ENCODE data around the gene CLDN8.

DNA sequence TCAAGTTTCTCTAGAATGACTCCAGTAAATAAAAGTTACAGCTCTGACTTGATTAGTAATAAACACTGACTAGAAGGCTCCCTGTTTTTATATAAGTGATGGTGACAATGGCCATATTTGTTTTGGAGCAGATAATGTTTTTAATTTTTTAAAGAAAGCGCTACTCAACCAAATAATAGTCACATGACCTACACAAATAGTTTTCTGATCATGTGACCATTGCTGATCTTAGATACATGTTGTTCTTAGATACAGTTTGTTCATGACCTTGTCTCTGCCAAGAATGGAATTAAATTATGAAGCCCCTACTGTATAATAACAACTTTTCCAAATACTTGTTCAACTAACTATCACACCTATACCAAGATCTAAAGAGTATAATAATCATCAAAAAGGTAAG is 22.3 kb upstream of the CLDN8 start:
- TF ChIP-seq, protein P1, sequence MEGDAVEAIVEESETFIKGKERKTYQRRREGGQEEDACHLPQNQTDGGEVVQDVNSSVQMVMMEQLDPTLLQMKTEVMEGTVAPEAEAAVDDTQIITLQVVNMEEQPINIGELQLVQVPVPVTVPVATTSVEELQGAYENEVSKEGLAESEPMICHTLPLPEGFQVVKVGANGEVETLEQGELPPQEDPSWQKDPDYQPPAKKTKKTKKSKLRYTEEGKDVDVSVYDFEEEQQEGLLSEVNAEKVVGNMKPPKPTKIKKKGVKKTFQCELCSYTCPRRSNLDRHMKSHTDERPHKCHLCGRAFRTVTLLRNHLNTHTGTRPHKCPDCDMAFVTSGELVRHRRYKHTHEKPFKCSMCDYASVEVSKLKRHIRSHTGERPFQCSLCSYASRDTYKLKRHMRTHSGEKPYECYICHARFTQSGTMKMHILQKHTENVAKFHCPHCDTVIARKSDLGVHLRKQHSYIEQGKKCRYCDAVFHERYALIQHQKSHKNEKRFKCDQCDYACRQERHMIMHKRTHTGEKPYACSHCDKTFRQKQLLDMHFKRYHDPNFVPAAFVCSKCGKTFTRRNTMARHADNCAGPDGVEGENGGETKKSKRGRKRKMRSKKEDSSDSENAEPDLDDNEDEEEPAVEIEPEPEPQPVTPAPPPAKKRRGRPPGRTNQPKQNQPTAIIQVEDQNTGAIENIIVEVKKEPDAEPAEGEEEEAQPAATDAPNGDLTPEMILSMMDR (IDR thresholded peaks at IDR 0.05 in 8 of 11, conservative IDR thresholded peaks at IDR 0.05 in 3 of 11), result no peak
- TF ChIP-seq POLR2AphosphoS5 (IDR thresholded peaks at IDR 0.05) (no peak), POLR2A (IDR thresholded peaks at IDR 0.05) (no peak)

Data from spleen (tissue), 7 donors.